Gastrocnemius medialis (tissue), 4 donors: ENCODE data around the gene ATP9A. TPM values are rescaled to one million over a fixed set of nuclear protein-coding genes. Genes with fewer than 3 reads are reported as not detected.
"Not testable (repeated sequence)": the region's sequence is repeated elsewhere in the genome, so short reads cannot be mapped to it uniquely, and the experiment has no call there.

Experiments used
- ATAC-seq, 2 donors: fragments of 150-250 bp; one replicate each; pipeline ENCODE4 v1.9.1; 2016
- DNase-seq, 2 donors: peaks; one replicate each; pipeline ENCODE4 v3.0.0-alpha.2; 2019
- H3K27ac ChIP-seq, 4 donors: fragments of 200-600 bp; sonication (generic); 1 replicate in 1 of 4; 2 replicates in 3 of 4; pipeline ENCODE4 v1.5.1; 2016 to 2018; ENCODE audit warnings: mild to moderate bottlenecking in 2 of 4, moderate library complexity in 1 of 4
- H3K27me3 ChIP-seq, 3 donors: fragments of 200-600 bp; sonication (generic) in 2 of 3; 1 replicate in 1 of 3; 2 replicates in 2 of 3; pipeline versions ENCODE4 v1.5.1 to v1.6.0; 2016 to 2019; ENCODE audit warnings: mild to moderate bottlenecking in 1 of 3, moderate library complexity in 1 of 3
- H3K36me3 ChIP-seq, 2 donors: fragments of 200-600 bp; sonication (generic) in 1 of 2; one replicate each; pipeline ENCODE4 v1.5.1; 2017 to 2018
- H3K4me1 ChIP-seq, 2 donors: fragments of 200-600 bp; sonication (generic) in 1 of 2; one replicate each; pipeline ENCODE4 v1.5.1; 2016 to 2017; ENCODE audit warnings: mild to moderate bottlenecking in 2 of 2
- H3K4me3 ChIP-seq, 4 donors: fragments of 200-600 bp; sonication (generic) in 3 of 4; 1 replicate in 1 of 4; 2 replicates in 3 of 4; pipeline ENCODE4 v1.5.1; 2016 to 2019; ENCODE audit warnings: mild to moderate bottlenecking in 2 of 4
- H3K9me3 ChIP-seq, 3 donors: fragments of 200-600 bp; sonication (generic) in 2 of 3; 1 replicate in 1 of 3; 2 replicates in 2 of 3; pipeline ENCODE4 v1.5.1; 2016 to 2019
- POLR2A ChIP-seq, 2 donors: fragments of 450-650 bp; IDR thresholded peaks; one replicate each; pipeline ENCODE4 v1.6.1; 2017; ENCODE audit warnings: antibody characterized with exemption in 2 of 2, mild to moderate bottlenecking in 2 of 2, moderate library complexity in 2 of 2
- in situ Hi-C, 4 donors: fragments of 200-750 bp; cut with MboI; loops; one replicate each; pipeline versions ENCODE4 v1.15.0 to v1.8.0; 2017; ENCODE audit warnings: low sequenced_read_pairs in 4 of 4
- intact Hi-C: fragments of 100-400 bp; cut with DNase I; formaldehyde crosslinking; loops from one replicate; pipeline ENCODE4 v1.15.1; 2023; ENCODE audit warnings: low total_unique reads
- total RNA-seq, 4 donors: library from RNA; depleted of rRNA; stranded (reverse); fragments of >200 nt; gene quantifications; one replicate each; pipeline versions ENCODE4 v1.1.0 to v1.2.3, GENCODE V29; 2016
- TF ChIP-seq, protein P1 (sequence below), 5 experiments: fragments of 450-650 bp in 3 of 5; fragments of 200-600 bp in 2 of 5; sonication (generic) in 2 of 5; IDR thresholded peaks in 4 of 5; conservative IDR thresholded peaks in 1 of 5; 1 replicate in 4 of 5; 2 replicates in 1 of 5; pipeline ENCODE4 v1.5.1; 2016 to 2019; ENCODE audit warnings: antibody characterized with exemption in 5 of 5, mild to moderate bottlenecking in 3 of 5, moderate library complexity in 3 of 5

The ATP9A gene
- total RNA-seq, 4 donors from 2014 or later: 11.8 to 34.8 (median 20.8) TPM

DNA sequence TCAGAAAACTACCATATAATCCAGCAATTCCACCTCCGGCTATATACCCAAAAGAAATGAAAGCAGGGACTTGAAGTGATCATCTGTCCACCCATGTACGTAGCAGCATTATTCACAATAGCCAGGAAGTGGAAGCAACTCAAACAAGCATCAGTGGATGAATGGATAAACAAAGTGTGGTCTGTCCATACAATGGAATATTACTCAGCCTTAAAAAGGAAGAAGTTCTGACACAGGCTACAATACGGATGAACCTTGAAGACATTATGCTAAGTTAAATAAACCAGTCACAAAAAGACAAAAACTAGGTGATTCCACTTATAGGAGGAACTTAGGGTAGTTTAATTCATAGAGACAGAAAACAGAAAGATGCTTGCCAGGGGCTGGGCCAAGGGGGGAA, 76.5 kb downstream of the ATP9A start:
- no peak overlapping the region for H3K27ac ChIP-seq
- no peaks in the 10 kb centered on the region for H3K27me3 ChIP-seq
- in situ Hi-C loops (no loop called here), intact Hi-C loops (no loop called here)
- peaks cover 0 to 11% of the 10 kb centered on the region in 2 donors for H3K36me3 ChIP-seq
- no peaks in the 10 kb centered on the region for H3K9me3 ChIP-seq
- no peak for ATAC-seq
- H3K4me1 ChIP-seq: no peaks in the 10 kb centered on the region
- no peak for DNase-seq
- H3K4me3 ChIP-seq: no peak overlapping the region
- TF ChIP-seq, protein P1, sequence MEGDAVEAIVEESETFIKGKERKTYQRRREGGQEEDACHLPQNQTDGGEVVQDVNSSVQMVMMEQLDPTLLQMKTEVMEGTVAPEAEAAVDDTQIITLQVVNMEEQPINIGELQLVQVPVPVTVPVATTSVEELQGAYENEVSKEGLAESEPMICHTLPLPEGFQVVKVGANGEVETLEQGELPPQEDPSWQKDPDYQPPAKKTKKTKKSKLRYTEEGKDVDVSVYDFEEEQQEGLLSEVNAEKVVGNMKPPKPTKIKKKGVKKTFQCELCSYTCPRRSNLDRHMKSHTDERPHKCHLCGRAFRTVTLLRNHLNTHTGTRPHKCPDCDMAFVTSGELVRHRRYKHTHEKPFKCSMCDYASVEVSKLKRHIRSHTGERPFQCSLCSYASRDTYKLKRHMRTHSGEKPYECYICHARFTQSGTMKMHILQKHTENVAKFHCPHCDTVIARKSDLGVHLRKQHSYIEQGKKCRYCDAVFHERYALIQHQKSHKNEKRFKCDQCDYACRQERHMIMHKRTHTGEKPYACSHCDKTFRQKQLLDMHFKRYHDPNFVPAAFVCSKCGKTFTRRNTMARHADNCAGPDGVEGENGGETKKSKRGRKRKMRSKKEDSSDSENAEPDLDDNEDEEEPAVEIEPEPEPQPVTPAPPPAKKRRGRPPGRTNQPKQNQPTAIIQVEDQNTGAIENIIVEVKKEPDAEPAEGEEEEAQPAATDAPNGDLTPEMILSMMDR (IDR thresholded peaks at IDR 0.05 in 4 of 5, conservative IDR thresholded peaks at IDR 0.05 in 1 of 5): no peak
- TF ChIP-seq POLR2A (IDR thresholded peaks at IDR 0.05): no peak

DNA sequence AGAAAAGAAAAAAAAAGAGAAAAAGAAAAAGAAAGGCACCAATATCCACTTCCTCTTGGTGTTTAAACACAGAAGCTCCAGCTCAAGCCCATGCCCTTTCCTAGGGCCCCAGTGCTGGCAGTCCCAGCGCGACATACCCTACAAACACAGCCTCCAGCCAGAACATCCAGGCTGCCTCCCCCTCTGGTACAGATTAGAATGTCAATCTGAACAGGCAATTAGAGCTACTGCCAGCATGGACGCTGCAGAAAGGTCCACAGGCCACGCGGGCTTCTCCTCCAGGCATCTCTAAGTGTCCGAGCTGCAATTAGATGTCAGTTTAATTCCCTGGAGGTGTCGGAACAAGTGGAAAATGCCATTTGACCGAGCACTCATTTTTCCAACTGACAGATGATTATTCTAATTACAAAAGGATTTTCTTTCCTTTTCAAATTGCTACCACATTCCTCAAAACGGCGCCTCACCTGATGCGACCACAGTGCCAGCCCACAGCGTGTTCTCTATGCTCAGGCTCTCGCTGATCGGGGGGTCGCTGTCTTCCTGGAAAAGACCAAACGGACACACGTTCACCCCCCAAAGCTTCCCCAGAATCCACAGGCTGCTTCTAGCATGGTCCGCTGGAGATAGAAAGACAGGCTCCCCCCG, 79.5 kb downstream of the ATP9A start:
- no peaks in the 10 kb centered on the region for H3K27me3 ChIP-seq
- H3K4me3 ChIP-seq: no peak overlapping the region
- ATAC-seq: no peak
- H3K27ac ChIP-seq: no peak overlapping the region
- DNase-seq: no peak
- no peak for TF ChIP-seq POLR2A (IDR thresholded peaks at IDR 0.05)
- TF ChIP-seq, protein P1 (IDR thresholded peaks at IDR 0.05 in 4 of 5, conservative IDR thresholded peaks at IDR 0.05 in 1 of 5): no peak
- no peaks in the 10 kb centered on the region for H3K4me1 ChIP-seq
- intact Hi-C loops (no loop called here), in situ Hi-C loops (no loop called here)
- H3K9me3 ChIP-seq: no peaks in the 10 kb centered on the region
- H3K36me3 ChIP-seq: peaks cover 0 to 11% of the 10 kb centered on the region in 2 donors

DNA sequence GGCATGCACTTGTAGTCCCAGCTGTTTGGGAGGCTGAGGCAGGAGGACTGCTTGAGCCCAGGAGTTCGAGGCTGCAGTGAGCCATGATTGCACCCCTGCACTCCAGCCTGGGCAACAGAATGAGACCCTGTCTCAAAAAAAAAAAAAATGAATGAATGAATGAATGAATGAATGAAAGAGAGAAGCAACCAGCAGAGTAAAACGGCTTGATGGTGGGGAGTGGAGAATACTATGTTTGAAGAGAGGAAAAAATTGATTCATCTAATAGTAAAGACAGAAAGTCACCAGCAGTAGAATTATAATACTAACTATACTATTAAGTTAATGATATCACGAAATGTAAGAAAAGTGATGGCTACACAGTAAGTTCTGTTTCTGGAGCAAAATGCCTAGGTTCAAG, 80.6 kb downstream of the ATP9A start:
- no peak for ATAC-seq
- Histone ChIP-seq H3K27me3 (no peaks in the 10 kb centered on the region), H3K9me3 (no peaks in the 10 kb centered on the region), H3K27ac (no peak overlapping the region), H3K36me3 (peaks cover 0 to 11% of the 10 kb centered on the region in 2 donors), H3K4me1 (no peaks in the 10 kb centered on the region), H3K4me3 (no peak overlapping the region)
- no peak for DNase-seq
- TF ChIP-seq, protein P1 (IDR thresholded peaks at IDR 0.05 in 4 of 5, conservative IDR thresholded peaks at IDR 0.05 in 1 of 5): no peak
- no peak for TF ChIP-seq POLR2A (IDR thresholded peaks at IDR 0.05)
- in situ Hi-C loops (no loop called here), intact Hi-C loops (no loop called here)

DNA sequence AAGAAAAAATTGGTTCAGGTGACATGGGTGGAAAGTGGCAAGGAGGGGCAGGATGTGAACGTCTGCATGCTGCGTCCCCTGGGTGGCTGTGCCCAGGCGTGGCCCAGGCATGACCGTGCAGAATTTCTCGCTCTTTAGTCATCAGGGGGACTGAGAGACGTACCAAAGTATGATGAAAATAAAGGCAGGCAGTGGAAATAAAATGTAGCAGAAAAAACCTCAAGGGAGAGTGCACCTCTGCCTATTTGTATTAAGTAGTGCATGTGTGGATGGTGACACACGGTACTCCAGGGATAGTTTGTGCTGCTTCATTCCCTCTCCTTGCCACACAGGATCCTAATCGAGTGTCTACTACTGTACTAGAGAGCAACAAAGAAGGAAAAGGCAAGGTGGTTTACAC, 81.1 kb downstream of the ATP9A start:
- in situ Hi-C loops (no loop called here), intact Hi-C loops (no loop called here)
- no peaks in the 10 kb centered on the region for H3K9me3 ChIP-seq
- no peak overlapping the region for H3K27ac ChIP-seq
- DNase-seq: no peak
- TF ChIP-seq, protein P1 (IDR thresholded peaks at IDR 0.05 in 4 of 5, conservative IDR thresholded peaks at IDR 0.05 in 1 of 5): no peak
- no peak for TF ChIP-seq POLR2A (IDR thresholded peaks at IDR 0.05)
- H3K36me3 ChIP-seq: peaks cover 0 to 11% of the 10 kb centered on the region in 2 donors
- no peak for ATAC-seq
- no peaks in the 10 kb centered on the region for H3K4me1 ChIP-seq
- no peaks in the 10 kb centered on the region for H3K27me3 ChIP-seq
- no peak overlapping the region for H3K4me3 ChIP-seq

DNA sequence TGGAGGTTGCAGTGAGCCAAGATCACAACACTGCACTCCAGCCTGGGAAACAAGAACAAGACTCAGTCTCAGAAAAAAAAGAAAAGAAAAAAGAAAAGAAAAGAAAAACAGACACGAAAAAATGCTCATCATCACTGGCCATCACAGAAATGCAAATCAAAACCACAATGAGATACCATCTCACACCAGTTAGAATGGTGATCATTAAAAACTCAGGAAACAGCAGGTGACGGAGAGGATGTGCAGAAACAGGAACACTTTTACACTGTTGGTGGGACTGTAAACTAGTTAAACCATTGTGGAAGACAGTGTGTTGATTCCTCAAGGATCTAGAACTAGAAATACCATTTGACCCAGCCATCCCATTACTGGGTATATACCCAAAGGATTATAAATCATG, 82.7 kb downstream of the ATP9A start:
- intact Hi-C loops, H3K27me3 ChIP-seq, H3K27ac ChIP-seq, H3K4me1 ChIP-seq, in situ Hi-C loops, DNase-seq, ATAC-seq, H3K4me3 ChIP-seq, H3K9me3 ChIP-seq: not testable (repeated sequence)
- H3K36me3 ChIP-seq: peaks cover 0 to 11% of the 10 kb centered on the region in 2 donors
